OCI-LY7 (cell line): Measurements from ENCODE around the gene DEAF1. TPM values are rescaled to one million over a fixed set of nuclear protein-coding genes. Genes with fewer than 3 reads are reported as not detected.
"Not testable (repeated sequence)": the region's sequence is repeated elsewhere in the genome, so short reads cannot be mapped to it uniquely, and the experiment has no call there.

Source experiments
- BruUV-seq: library from RNA; stranded (reverse); fragments of 400-500 nt; replicated peaks from 2 replicates; lab custom pipeline; 2021; lab: Mats Ljungman, UMichigan
- CTCF ChIA-PET: fragments of 300-600 bp; sonication (Branson Sonifier 250); formaldehyde crosslinking; loops from one replicate; lab custom pipeline; 2022; ENCODE audit warnings: antibody characterized with exemption; ENCODE audit not compliant: unreplicated experiment; lab: Charles Lee
- POLR2A ChIA-PET: fragments of 300-600 bp; sonication (Branson Sonifier 250); formaldehyde crosslinking; loops from one replicate; lab custom pipeline; 2022; ENCODE audit warnings: antibody characterized with exemption; lab: Charles Lee
- DNase-seq: peaks from one replicate; pipeline ENCODE4 v3.0.0-alpha.2; 2015; ENCODE audit warnings: low spot score
- H2AFZ ChIP-seq: fragments of 200-600 bp; sonication (generic), shearing (Covaris generic); 2 replicates; pipeline ENCODE4 v1.6.1; 2014; ENCODE audit warnings: mild to moderate bottlenecking, antibody characterized with exemption, low read length, moderate library complexity
- H3K27ac ChIP-seq: fragments of 200-600 bp; sonication (generic); 2 replicates; pipeline ENCODE4 v1.5.1; 2014; ENCODE audit warnings: mixed run types, low read depth, mild to moderate bottlenecking, moderate library complexity, low read length, inconsistent platforms; ENCODE audit not compliant: poor library complexity, severe bottlenecking
- H3K36me3 ChIP-seq: fragments of 200-600 bp; sonication (generic); 2 replicates; pipeline ENCODE4 v1.6.1; 2014; ENCODE audit warnings: mild to moderate bottlenecking, antibody characterized with exemption, low read length, moderate library complexity, mixed read lengths; ENCODE audit not compliant: insufficient read depth
- H3K4me1 ChIP-seq: fragments of 200-600 bp; sonication (generic); 2 replicates; pipeline ENCODE4 v1.5.1; 2014; ENCODE audit warnings: mild to moderate bottlenecking, low read length; ENCODE audit not compliant: insufficient read depth, poor library complexity, severe bottlenecking
- H3K4me2 ChIP-seq: fragments of 200-600 bp; sonication (generic); 2 replicates; pipeline ENCODE4 v1.6.1; 2014; ENCODE audit warnings: mild to moderate bottlenecking, low read length
- H3K4me3 ChIP-seq: fragments of 200-600 bp; sonication (generic); 2 replicates; pipeline ENCODE4 v1.5.1; 2014; ENCODE audit warnings: mild to moderate bottlenecking, low read depth, low read length; ENCODE audit not compliant: poor library complexity, severe bottlenecking
- H3K79me2 ChIP-seq: fragments of 200-600 bp; sonication (generic); 2 replicates; pipeline ENCODE4 v1.6.1; 2016; ENCODE audit warnings: low read depth, mild to moderate bottlenecking, low read length, moderate library complexity, mixed read lengths; ENCODE audit not compliant: insufficient read depth
- H3K9me2 ChIP-seq: fragments of 200-600 bp; sonication (generic); 2 replicates; pipeline ENCODE4 v1.6.1; 2016; ENCODE audit warnings: mild to moderate bottlenecking, low read length, mixed read lengths; ENCODE audit not compliant: insufficient read depth
- H3K9me3 ChIP-seq: fragments of 200-600 bp; sonication (generic); 2 replicates; pipeline ENCODE4 v1.6.1; 2014; ENCODE audit warnings: mild to moderate bottlenecking, mixed run types, low read length, mixed read lengths
- H4K20me1 ChIP-seq: fragments of 200-600 bp; sonication (generic); 2 replicates; pipeline ENCODE4 v1.6.1; 2014; ENCODE audit warnings: mild to moderate bottlenecking, antibody characterized with exemption, low read length, moderate library complexity, mixed read lengths; ENCODE audit not compliant: insufficient read depth
- EZH2phosphoT487 ChIP-seq: fragments of 200-600 bp; sonication (generic); IDR thresholded peaks from 2 replicates; pipeline ENCODE4 v1.6.1; 2018; ENCODE audit warnings: low read depth, borderline replicate concordance, mild to moderate bottlenecking, mixed run types, antibody characterized with exemption, low read length, moderate library complexity, mixed read lengths
- intact Hi-C: fragments of 100-400 bp; cut with micrococcal nuclease; formaldehyde crosslinking; loops from one replicate; pipeline ENCODE4 v1.10.0; 2022; ENCODE audit not compliant: unreplicated experiment
- total RNA-seq, 2 experiments: library from RNA; depleted of rRNA in 1 of 2; stranded (reverse); fragments of >200 nt in 1 of 2; shearing (Covaris generic) in 1 of 2; gene quantifications; 2 replicates each; pipeline ENCODE4 v1.2.3, GENCODE V29; 2014 to 2022
- TF ChIP-seq, protein P1 (sequence below): fragments of 200-600 bp; sonication (generic); conservative IDR thresholded peaks from 2 replicates; pipeline ENCODE4 v1.5.1; 2014; ENCODE audit warnings: mild to moderate bottlenecking, antibody characterized with exemption, low read length, moderate library complexity, mixed read lengths

Gene DEAF1
- total RNA-seq, 2 experiments from 2014 or later = 42.7 to 66.2 TPM

DNA sequence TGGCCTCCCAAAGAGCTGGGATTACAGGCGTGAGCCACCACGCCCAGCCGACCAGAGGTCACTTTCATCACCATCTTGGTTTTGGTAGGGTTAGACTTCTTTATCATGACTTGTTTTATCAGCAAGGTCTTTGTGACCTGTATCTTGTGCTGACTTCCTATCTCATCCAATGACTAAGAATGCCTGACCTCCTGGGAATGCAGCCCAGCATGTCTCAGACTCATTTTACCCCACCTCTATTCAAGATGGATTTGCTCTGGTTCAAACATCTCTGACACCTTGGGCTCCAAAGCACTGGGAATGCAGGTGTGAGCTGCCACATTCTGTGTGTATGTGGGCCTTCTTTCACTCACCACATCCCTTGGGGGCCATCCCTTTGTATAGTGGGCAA lies 47.1 kb upstream of the DEAF1 start:
- Histone ChIP-seq H3K4me2 (no peak overlapping the region), H3K4me1 (peaks cover 8% of the 10 kb centered on the region), H3K79me2 (no peaks in the 10 kb centered on the region), H3K9me3 (no peaks in the 10 kb centered on the region), H3K4me3 (no peak overlapping the region), H3K27ac (no peak overlapping the region), H2AFZ (no peak overlapping the region), H3K36me3 (no peaks in the 10 kb centered on the region), H4K20me1 (no peaks in the 10 kb centered on the region), H3K9me2 (no peaks in the 10 kb centered on the region)
- TF ChIP-seq, protein P1, sequence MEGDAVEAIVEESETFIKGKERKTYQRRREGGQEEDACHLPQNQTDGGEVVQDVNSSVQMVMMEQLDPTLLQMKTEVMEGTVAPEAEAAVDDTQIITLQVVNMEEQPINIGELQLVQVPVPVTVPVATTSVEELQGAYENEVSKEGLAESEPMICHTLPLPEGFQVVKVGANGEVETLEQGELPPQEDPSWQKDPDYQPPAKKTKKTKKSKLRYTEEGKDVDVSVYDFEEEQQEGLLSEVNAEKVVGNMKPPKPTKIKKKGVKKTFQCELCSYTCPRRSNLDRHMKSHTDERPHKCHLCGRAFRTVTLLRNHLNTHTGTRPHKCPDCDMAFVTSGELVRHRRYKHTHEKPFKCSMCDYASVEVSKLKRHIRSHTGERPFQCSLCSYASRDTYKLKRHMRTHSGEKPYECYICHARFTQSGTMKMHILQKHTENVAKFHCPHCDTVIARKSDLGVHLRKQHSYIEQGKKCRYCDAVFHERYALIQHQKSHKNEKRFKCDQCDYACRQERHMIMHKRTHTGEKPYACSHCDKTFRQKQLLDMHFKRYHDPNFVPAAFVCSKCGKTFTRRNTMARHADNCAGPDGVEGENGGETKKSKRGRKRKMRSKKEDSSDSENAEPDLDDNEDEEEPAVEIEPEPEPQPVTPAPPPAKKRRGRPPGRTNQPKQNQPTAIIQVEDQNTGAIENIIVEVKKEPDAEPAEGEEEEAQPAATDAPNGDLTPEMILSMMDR = no peak
- no peak for TF ChIP-seq EZH2phosphoT487
- POLR2A ChIA-PET = no interaction called here
- intact Hi-C loops = no loop called here
- CTCF ChIA-PET = no interaction called here
- BruUV-seq = no TSS peak
- DNase-seq = no peak

DNA sequence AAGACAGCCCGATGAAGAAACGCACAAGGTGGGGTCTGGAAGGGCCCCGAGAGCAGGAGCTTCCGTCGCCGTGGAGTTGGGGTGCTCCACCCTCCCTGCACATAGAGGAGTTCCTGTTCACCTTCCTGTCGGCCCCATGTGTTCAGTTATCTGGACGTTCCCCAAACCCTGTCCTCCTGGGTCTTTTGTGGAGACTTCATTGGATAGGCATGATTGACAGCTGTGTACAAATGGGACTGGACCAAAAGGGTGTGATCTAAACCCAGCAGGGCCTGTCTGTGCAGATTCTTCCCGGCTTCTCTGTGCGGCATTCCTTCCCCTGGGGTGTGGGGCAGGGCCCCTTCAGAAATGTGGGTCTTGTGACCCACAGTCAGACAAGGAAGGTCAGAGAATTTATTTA lies 42.9 kb upstream of the DEAF1 start:
- BruUV-seq, POLR2A ChIA-PET, DNase-seq, H3K4me3 ChIP-seq, H3K4me2 ChIP-seq, intact Hi-C loops, CTCF ChIA-PET, H3K36me3 ChIP-seq, H4K20me1 ChIP-seq, H3K9me2 ChIP-seq, H3K27ac ChIP-seq, H3K9me3 ChIP-seq, H2AFZ ChIP-seq, H3K4me1 ChIP-seq, H3K79me2 ChIP-seq: not testable (repeated sequence)

DNA sequence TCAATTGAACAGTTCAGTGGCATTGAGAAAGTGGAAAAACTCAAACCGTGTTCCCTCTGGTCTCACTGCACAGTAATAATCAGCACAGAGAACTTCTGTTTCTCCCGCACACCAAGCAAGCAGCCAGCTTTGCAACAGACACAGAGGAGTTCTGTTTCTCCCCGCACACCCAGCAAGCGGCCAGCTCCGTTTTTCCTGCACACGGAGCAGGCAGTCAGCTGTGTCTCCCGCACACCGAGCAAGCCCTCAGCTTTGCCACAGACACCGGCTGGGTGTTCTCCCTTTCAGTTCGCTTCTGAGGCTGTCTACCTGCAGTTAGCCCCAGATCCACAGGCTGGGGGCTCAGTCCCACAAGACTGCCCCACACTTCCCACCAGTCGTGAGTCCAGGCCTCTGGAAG lies 42.3 kb upstream of the DEAF1 start:
- H3K9me2 ChIP-seq = no peaks in the 10 kb centered on the region
- H3K9me3 ChIP-seq = no peaks in the 10 kb centered on the region
- no peak for DNase-seq
- H3K4me2 ChIP-seq = no peak overlapping the region
- H3K4me1 ChIP-seq = no peaks in the 10 kb centered on the region
- BruUV-seq = no TSS peak
- POLR2A ChIA-PET = no interaction called here
- CTCF ChIA-PET = no interaction called here
- intact Hi-C loops = no loop called here
- no peak overlapping the region for H2AFZ ChIP-seq
- no peak overlapping the region for H3K4me3 ChIP-seq
- TF ChIP-seq, protein P1 = no peak
- TF ChIP-seq EZH2phosphoT487 = no peak
- H3K79me2 ChIP-seq = no peaks in the 10 kb centered on the region
- H3K27ac ChIP-seq = no peak overlapping the region
- H3K36me3 ChIP-seq = no peaks in the 10 kb centered on the region
- H4K20me1 ChIP-seq = no peaks in the 10 kb centered on the region

DNA sequence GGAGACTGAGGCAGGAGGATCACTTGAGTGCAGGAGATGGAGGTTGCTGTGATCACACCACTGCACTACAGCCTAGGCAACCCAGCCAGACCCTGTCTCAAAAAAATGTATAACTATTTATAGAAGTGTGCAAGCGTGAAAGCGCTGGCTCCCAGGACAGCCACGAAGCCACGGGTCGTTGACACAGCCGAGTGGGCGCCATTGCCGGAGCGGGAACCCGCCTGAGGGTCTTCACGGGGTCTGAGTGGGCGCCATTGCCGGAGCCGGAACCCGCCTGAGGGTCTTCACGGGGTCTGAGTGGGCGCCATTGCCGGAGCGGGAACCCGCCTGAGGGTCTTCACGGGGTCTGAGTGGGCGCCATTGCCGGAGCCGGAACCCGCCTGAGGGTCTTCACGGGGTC lies 39.5 kb upstream of the DEAF1 start:
- POLR2A ChIA-PET = not testable (repeated sequence)

More for the DNA sequence above, 39.5 kb upstream of the DEAF1 start:
- CTCF ChIA-PET, H3K79me2 ChIP-seq, H3K4me1 ChIP-seq, BruUV-seq, H3K9me3 ChIP-seq, H3K27ac ChIP-seq, H3K36me3 ChIP-seq, H3K4me3 ChIP-seq, H4K20me1 ChIP-seq, H3K9me2 ChIP-seq, H2AFZ ChIP-seq, DNase-seq, intact Hi-C loops, H3K4me2 ChIP-seq: not testable (repeated sequence)
